Nephron progenitor cell (in vitro differentiated cells): ENCODE measurements around the gene ACKR4.
"Not testable (repeated sequence)": the region's sequence is repeated elsewhere in the genome, so short reads cannot be mapped to it uniquely, and the experiment has no call there.

Experiments used
- DNase-seq: peaks from one replicate; pipeline ENCODE4 v3.0.0; 2021
- H3K27ac Mint-ChIP-seq: 2 replicates; pipeline ENCODE4 v1.8.0; 2021; ENCODE audit warnings: mild to moderate bottlenecking, moderate library complexity, mixed read lengths
- H3K27me3 Mint-ChIP-seq: 2 replicates; pipeline ENCODE4 v1.8.0; 2021; ENCODE audit warnings: mild to moderate bottlenecking, low read depth, mixed read lengths; ENCODE audit not compliant: poor library complexity
- H3K36me3 Mint-ChIP-seq: 2 replicates; pipeline ENCODE4 v1.8.0; 2021; ENCODE audit warnings: low read depth, mixed read lengths
- H3K4me1 Mint-ChIP-seq: 2 replicates; pipeline ENCODE4 v1.8.0; 2021; ENCODE audit warnings: mixed read lengths
- H3K4me3 Mint-ChIP-seq: 2 replicates; pipeline ENCODE4 v1.8.0; 2021; ENCODE audit warnings: mild to moderate bottlenecking, moderate library complexity, mixed read lengths
- H3K9me3 Mint-ChIP-seq: 2 replicates; pipeline ENCODE4 v1.8.0; 2021; ENCODE audit warnings: mild to moderate bottlenecking, moderate library complexity, mixed read lengths
- TF ChIP-seq, protein P1 (sequence below): fragments of 200-600 bp; sonication (generic); IDR thresholded peaks from 2 replicates; pipeline ENCODE4 v1.5.0; 2021; ENCODE audit warnings: antibody characterized with exemption

ACKR4 gene

DNA sequence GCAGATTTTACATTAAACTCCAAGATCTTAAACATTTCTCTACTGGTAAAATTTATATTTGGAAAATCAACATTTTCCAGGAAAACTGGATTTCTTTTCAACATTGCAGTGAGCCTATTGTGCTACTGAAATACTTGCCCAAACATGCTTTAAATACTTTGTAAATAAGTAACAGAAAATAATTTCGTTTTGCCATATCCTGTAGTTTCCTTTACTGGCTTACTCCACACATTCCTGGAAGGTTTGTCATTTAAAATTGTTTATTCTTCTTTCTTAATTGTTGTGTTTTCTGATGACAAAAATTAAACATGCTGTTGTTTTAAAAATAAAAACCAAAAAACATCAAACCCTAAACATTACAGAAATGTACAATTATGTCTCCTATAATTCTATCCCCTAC is 40.5 kb downstream of the ACKR4 start:
- H3K4me3 Mint-ChIP-seq = no peak overlapping the region
- DNase-seq = no peak

GRCh38 chr3:132638706-132639105 is 41.6 kb downstream of the ACKR4 start:
- Mint-ChIP-seq H3K27me3 (no peaks in the 10 kb centered on the region), H3K4me1 (no peaks in the 10 kb centered on the region), H3K9me3 (no peaks in the 10 kb centered on the region), H3K27ac (no peak overlapping the region), H3K4me3 (no peak overlapping the region), H3K36me3 (peaks cover 19% of the 10 kb centered on the region)
- TF ChIP-seq, protein P1, sequence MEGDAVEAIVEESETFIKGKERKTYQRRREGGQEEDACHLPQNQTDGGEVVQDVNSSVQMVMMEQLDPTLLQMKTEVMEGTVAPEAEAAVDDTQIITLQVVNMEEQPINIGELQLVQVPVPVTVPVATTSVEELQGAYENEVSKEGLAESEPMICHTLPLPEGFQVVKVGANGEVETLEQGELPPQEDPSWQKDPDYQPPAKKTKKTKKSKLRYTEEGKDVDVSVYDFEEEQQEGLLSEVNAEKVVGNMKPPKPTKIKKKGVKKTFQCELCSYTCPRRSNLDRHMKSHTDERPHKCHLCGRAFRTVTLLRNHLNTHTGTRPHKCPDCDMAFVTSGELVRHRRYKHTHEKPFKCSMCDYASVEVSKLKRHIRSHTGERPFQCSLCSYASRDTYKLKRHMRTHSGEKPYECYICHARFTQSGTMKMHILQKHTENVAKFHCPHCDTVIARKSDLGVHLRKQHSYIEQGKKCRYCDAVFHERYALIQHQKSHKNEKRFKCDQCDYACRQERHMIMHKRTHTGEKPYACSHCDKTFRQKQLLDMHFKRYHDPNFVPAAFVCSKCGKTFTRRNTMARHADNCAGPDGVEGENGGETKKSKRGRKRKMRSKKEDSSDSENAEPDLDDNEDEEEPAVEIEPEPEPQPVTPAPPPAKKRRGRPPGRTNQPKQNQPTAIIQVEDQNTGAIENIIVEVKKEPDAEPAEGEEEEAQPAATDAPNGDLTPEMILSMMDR = no peak
- no peak for DNase-seq

More for the DNA sequence above, 40.5 kb downstream of the ACKR4 start:
- Mint-ChIP-seq H3K27me3 (no peaks in the 10 kb centered on the region), H3K36me3 (peaks cover 27% of the 10 kb centered on the region), H3K27ac (no peak overlapping the region), H3K9me3 (no peaks in the 10 kb centered on the region), H3K4me1 (no peaks in the 10 kb centered on the region)
- TF ChIP-seq, protein P1 = no peak

DNA sequence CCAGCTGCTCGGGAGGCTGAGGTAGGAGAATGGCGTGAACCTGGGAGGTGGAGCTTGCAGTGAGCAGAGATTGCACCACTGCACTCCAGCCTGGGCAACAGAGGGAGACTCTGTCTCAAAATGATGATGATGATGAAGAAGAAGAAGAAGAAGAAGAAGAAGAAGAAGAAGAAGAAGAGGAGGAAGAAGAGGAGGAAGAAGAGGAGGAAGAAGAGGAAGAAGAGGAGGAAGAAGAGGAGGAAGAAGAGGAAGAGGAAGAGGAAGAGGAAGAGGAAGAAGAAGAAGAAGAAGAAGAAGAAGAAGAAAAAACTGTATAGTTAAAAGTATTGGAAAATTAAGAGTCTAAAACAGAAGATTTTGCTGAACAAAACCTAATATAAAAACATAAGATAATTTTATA is 44.4 kb downstream of the ACKR4 start:
- H3K4me3 Mint-ChIP-seq, DNase-seq, H3K9me3 Mint-ChIP-seq, H3K27ac Mint-ChIP-seq, H3K27me3 Mint-ChIP-seq, H3K4me1 Mint-ChIP-seq: not testable (repeated sequence)
- peaks cover 14% of the 10 kb centered on the region for H3K36me3 Mint-ChIP-seq

- H3K27me3 Mint-ChIP-seq = no peaks in the 10 kb centered on the region
- H3K4me1 Mint-ChIP-seq = no peaks in the 10 kb centered on the region
- H3K27ac Mint-ChIP-seq = no peak overlapping the region
- peaks cover 19% of the 10 kb centered on the region for H3K36me3 Mint-ChIP-seq
- TF ChIP-seq, protein P1 = peak; percentile 81
- H3K9me3 Mint-ChIP-seq = no peaks in the 10 kb centered on the region
- no peak overlapping the region for H3K4me3 Mint-ChIP-seq
- no peak for DNase-seq
These were observed 44.9 kb downstream of the ACKR4 start for GRCh38 chr3:132641837-132642538.

DNA sequence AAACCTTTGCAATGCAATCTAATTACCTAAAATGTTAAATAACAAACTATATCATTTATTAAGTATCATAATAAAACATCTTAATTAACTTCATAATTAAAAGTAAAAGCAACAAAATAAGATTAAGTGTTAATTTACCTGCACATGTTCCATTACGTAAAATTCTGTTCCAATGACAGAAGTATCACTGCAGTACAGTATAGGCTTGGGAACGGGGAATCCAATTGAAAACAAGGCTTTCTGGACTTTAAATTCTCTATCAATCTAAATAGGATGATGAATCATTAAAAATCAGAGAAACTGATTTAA is 45.4 kb downstream of the ACKR4 start:
- Mint-ChIP-seq H3K36me3 (peaks cover 19% of the 10 kb centered on the region), H3K27ac (no peak overlapping the region), H3K9me3 (no peaks in the 10 kb centered on the region), H3K4me3 (no peak overlapping the region), H3K27me3 (no peaks in the 10 kb centered on the region), H3K4me1 (no peaks in the 10 kb centered on the region)
- TF ChIP-seq, protein P1 = no peak
- no peak for DNase-seq

GRCh38 chr3:132643366-132643765 is 46.3 kb downstream of the ACKR4 start:
- Mint-ChIP-seq H3K4me1 (no peaks in the 10 kb centered on the region), H3K27ac (no peak overlapping the region), H3K36me3 (peaks cover 19% of the 10 kb centered on the region), H3K4me3 (no peak overlapping the region), H3K27me3 (no peaks in the 10 kb centered on the region), H3K9me3 (no peaks in the 10 kb centered on the region)
- TF ChIP-seq, protein P1 = no peak
- DNase-seq = no peak
